HCT116 (cell line): ENCODE results near the gene ZNF519. TPM values are rescaled to one million over a fixed set of nuclear protein-coding genes. Genes with fewer than 3 reads are reported as not detected.

Experiments used
- ATAC-seq: fragments of 200-7000 bp; cut with Tn5 transposase; 2 replicates; pipeline ENCODE4 v1.9.1; 2020; ENCODE audit warnings: mild to moderate bottlenecking, moderate library complexity
- BruUV-seq: library from RNA; stranded (reverse); fragments of 400-500 nt; replicated peaks from 2 replicates; lab custom pipeline; 2021; lab: Mats Ljungman, UMichigan
- CTCF ChIA-PET: fragments of 300-600 bp; sonication (Branson Sonifier 250); formaldehyde crosslinking; loops from one replicate; lab custom pipeline; 2021; ENCODE audit warnings: antibody characterized with exemption; lab: Charles Lee
- POLR2A ChIA-PET: fragments of 300-600, 350-600 bp; sonication (Branson Sonifier 250); formaldehyde crosslinking; loops from one replicate; lab custom pipeline; 2021; ENCODE audit warnings: antibody characterized with exemption; lab: Charles Lee
- RAD21 ChIA-PET, 2 experiments: fragments of 300-600 bp; sonication (Branson Sonifier 250); formaldehyde crosslinking; loops; one replicate each; lab custom pipeline; 2023; ENCODE audit warnings: low total read pairs in 2 of 2; ENCODE audit not compliant: uncharacterized antibody in 2 of 2, unreplicated experiment in 2 of 2, low non-redundant PET in 1 of 2; lab: Charles Lee
- DNase-seq: peaks from one replicate; pipeline ENCODE4 v3.0.0-alpha.2; 2010; ENCODE audit warnings: low read depth, low spot score
- H2AFZ ChIP-seq: fragments of 200-600 bp; shearing (Covaris generic), sonication (generic); 2 replicates; pipeline ENCODE4 v1.6.1; 2017; ENCODE audit warnings: low read depth, mixed run types, mixed read lengths, antibody characterized with exemption, low read length; ENCODE audit not compliant: poor library complexity, severe bottlenecking
- H3K27ac ChIP-seq: 2 replicates; pipeline ENCODE4 v1.5.1; 2012; ENCODE audit warnings: low read depth, low read length
- H3K27me3 ChIP-seq: fragments of 200-600 bp; sonication (generic); 2 replicates; pipeline ENCODE4 v1.6.1; 2016; ENCODE audit warnings: mixed run types, low read length, mixed read lengths; ENCODE audit not compliant: insufficient read depth
- H3K36me3 ChIP-seq, 2 experiments: fragments of 200-500 bp in 1 of 2; fragments of 200-600 bp in 1 of 2; sonication (Bioruptor generic) in 1 of 2; sonication (generic) in 1 of 2; 2 replicates each; pipeline versions ENCODE4 v1.5.1 to v1.6.1; 2014 to 2016; ENCODE audit warnings: low read length in 2 of 2, inconsistent platforms in 1 of 2, mixed read lengths in 1 of 2, mixed run types in 1 of 2; ENCODE audit not compliant: insufficient read depth in 2 of 2, control insufficient read depth in 1 of 2
- H3K4me1 ChIP-seq, 2 experiments: fragments of 200-600 bp in 1 of 2; sonication (generic) in 1 of 2; 2 replicates each; pipeline versions ENCODE4 v1.5.1 to v1.6.1; 2012 to 2017; ENCODE audit warnings: low read length in 2 of 2, inconsistent platforms in 1 of 2, mild to moderate bottlenecking in 1 of 2, mixed read lengths in 1 of 2, mixed run types in 1 of 2, moderate library complexity in 1 of 2; ENCODE audit not compliant: insufficient read depth in 2 of 2, control insufficient read depth in 1 of 2
- H3K4me2 ChIP-seq: fragments of 200-600 bp; sonication (generic); 2 replicates; pipeline ENCODE4 v1.6.1; 2017; ENCODE audit warnings: mixed run types, low read length, mixed read lengths
- H3K4me3 ChIP-seq, 2 experiments: fragments of 200-600 bp in 1 of 2; sonication (generic) in 1 of 2; replicated peaks in 1 of 2; 2 replicates each; pipeline ENCODE4 v1.5.1; 2011 to 2016; ENCODE audit warnings: low read length in 2 of 2, control low read depth in 1 of 2, low read depth in 1 of 2, mild to moderate bottlenecking in 1 of 2, mixed read lengths in 1 of 2, mixed run types in 1 of 2
- H3K79me2 ChIP-seq: fragments of 200-600 bp; sonication (generic); 2 replicates; pipeline ENCODE4 v1.6.1; 2017; ENCODE audit warnings: mild to moderate bottlenecking, mixed run types, low read length, moderate library complexity, mixed read lengths; ENCODE audit not compliant: insufficient read depth
- H3K9ac ChIP-seq: fragments of 200-600 bp; sonication (generic); 2 replicates; pipeline ENCODE4 v1.6.1; 2016; ENCODE audit warnings: low read length, mixed read lengths
- H3K9me2 ChIP-seq: fragments of 200-600 bp; sonication (generic), shearing (Covaris generic); 2 replicates; pipeline ENCODE4 v1.6.1; 2017; ENCODE audit warnings: mixed run types, mild to moderate bottlenecking, moderate library complexity; ENCODE audit not compliant: insufficient read depth
- H3K9me3 ChIP-seq, 2 experiments: fragments of 200-500 bp in 1 of 2; fragments of 200-600 bp in 1 of 2; sonication (Bioruptor generic) in 1 of 2; sonication (generic) in 1 of 2; 2 replicates each; pipeline ENCODE4 v1.6.1; 2014 to 2017; ENCODE audit warnings: low read length in 2 of 2, mixed read lengths in 2 of 2, inconsistent platforms in 1 of 2, low read depth in 1 of 2, mild to moderate bottlenecking in 1 of 2, mixed run types in 1 of 2, moderate library complexity in 1 of 2; ENCODE audit not compliant: control insufficient read depth in 1 of 2, insufficient read depth in 1 of 2
- H4K20me1 ChIP-seq: fragments of 200-600 bp; sonication (generic), shearing (Covaris generic); 2 replicates; pipeline ENCODE4 v1.6.1; 2017; ENCODE audit warnings: mixed run types, mild to moderate bottlenecking, moderate library complexity; ENCODE audit not compliant: insufficient read depth
- SRF ChIP-seq: IDR thresholded peaks from 2 replicates; pipeline ENCODE4 v1.6.1; 2012; ENCODE audit warnings: low read depth
- intact Hi-C: fragments of 100-400 bp; cut with micrococcal nuclease; formaldehyde crosslinking; loops from 2 replicates; pipeline ENCODE4 v1.10.0; 2022
- total RNA-seq: library from RNA; stranded (reverse); gene quantifications from one replicate; pipeline ENCODE4 v1.2.1, GENCODE V29; 2021; ENCODE audit not compliant: unreplicated experiment
- TF ChIP-seq, protein P1 (sequence below): IDR thresholded peaks from 2 replicates; pipeline ENCODE4 v1.6.1; 2011; ENCODE audit warnings: mild to moderate bottlenecking, low read length, moderate library complexity; ENCODE audit not compliant: insufficient replicate concordance; ENCODE audit errors: extremely low read depth

The ZNF519 gene
- total RNA-seq, 1 experiment from 2014 or later = 6.5 TPM

DNA sequence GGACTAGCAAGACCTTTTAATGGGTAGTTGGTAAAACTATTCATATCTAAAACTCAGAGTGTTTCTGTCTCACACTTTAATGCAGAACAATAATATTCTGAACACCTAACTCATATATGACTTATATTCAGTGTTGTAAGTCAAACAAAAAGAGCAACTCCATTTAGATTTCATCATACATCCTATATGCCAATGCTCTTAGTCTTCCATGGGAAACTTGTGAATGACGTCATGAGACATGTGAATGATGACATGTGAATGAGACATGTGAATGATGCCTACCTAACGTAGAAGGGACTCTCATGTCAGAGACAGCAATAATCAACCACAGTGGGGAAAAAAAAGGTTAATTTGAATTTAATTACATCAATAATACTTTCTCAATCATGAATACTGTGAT, 28.0 kb downstream of the ZNF519 start:
- Histone ChIP-seq H3K79me2 (peaks cover 20% of the 10 kb centered on the region; the same call in 1 of the 2 replicates), H2AFZ (no peak overlapping the region), H3K36me3 (peaks cover 0 to 23% of the 10 kb centered on the region in 2 experiments; a peak in 1 of 4 replicates), H3K27me3 (no peaks in the 10 kb centered on the region), H3K9me3 (peaks cover 23 to 40% of the 10 kb centered on the region in 2 experiments; a peak in 2 of 4 replicates), H3K4me2 (no peak overlapping the region), H3K4me1 (peaks cover 0 to 18% of the 10 kb centered on the region in 2 experiments; a peak in 1 of 4 replicates), H3K9ac (no peak overlapping the region), H3K27ac (no peak overlapping the region), H4K20me1 (no peaks in the 10 kb centered on the region), H3K9me2 (no peaks in the 10 kb centered on the region), H3K4me3 (no peak overlapping the region)
- DNase-seq (no peak), ATAC-seq (no peak)
- no TSS peak for BruUV-seq
- ChIA-PET CTCF (no interaction called here), POLR2A (no interaction called here), RAD21 (no interaction called here)
- no peak for TF ChIP-seq SRF
- intact Hi-C loops = no loop called here

DNA sequence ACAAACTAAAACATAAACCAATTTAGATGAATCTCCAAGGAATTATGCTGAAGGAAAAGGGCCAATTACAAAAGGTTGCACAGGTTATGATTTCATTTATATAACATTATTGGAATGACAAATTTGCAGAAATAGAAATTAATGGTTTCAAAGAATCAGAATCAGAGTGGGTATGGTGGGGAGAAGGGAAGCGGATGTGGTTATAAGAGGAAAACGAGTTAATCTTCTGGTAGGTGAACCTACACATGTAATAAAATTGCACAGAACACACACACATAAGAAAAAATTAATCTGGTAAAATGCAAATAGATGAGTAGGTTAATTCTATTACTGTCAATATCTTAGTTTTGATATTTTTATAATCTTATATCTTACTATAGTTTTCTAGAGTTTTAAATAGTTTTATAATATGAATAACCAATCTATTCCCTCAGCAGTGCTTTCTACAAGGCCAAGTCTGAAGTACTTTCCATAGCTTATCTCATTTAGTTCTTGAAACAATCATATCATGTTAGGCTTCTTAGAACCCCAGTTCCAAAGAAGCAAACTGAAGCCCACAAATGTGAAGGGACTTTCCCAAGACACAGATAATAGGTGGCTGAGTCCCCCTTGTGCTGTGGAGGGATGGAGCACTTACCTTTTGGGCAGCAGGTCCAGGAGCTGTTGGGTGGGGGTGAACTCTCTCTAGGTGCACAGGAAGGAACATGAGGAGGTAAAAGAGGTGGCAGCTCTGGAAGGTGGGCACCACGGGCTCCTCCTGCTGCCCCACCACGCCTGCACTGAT, 31.5 kb downstream of the ZNF519 start:
- Histone ChIP-seq H3K9ac (no peak overlapping the region), H3K36me3 (peaks cover 0 to 8% of the 10 kb centered on the region in 2 experiments; a peak in 1 of 4 replicates), H3K4me3 (no peak overlapping the region)
- TF ChIP-seq, protein P1, sequence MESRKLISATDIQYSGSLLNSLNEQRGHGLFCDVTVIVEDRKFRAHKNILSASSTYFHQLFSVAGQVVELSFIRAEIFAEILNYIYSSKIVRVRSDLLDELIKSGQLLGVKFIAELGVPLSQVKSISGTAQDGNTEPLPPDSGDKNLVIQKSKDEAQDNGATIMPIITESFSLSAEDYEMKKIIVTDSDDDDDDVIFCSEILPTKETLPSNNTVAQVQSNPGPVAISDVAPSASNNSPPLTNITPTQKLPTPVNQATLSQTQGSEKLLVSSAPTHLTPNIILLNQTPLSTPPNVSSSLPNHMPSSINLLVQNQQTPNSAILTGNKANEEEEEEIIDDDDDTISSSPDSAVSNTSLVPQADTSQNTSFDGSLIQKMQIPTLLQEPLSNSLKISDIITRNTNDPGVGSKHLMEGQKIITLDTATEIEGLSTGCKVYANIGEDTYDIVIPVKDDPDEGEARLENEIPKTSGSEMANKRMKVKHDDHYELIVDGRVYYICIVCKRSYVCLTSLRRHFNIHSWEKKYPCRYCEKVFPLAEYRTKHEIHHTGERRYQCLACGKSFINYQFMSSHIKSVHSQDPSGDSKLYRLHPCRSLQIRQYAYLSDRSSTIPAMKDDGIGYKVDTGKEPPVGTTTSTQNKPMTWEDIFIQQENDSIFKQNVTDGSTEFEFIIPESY = no peak
- TF ChIP-seq, all 23 proteins: peak for 0
- BruUV-seq = no TSS peak
- ATAC-seq (no peak), DNase-seq (no peak)
- RAD21 ChIA-PET = no interaction called here
- Histone ChIP-seq H3K27ac (no peak overlapping the region), H3K4me2 (no peak overlapping the region), H3K79me2 (0 out of 2 replicates have a peak, but pooled peaks cover 2% of the 10 kb centered on the region), H4K20me1 (no peaks in the 10 kb centered on the region), H3K27me3 (no peaks in the 10 kb centered on the region), H2AFZ (no peak overlapping the region), H3K9me3 (peaks cover 19 to 21% of the 10 kb centered on the region in 2 experiments; a peak in 2 of 4 replicates), H3K4me1 (peaks cover 0 to 11% of the 10 kb centered on the region in 2 experiments; a peak in 1 of 4 replicates), H3K9me2 (no peaks in the 10 kb centered on the region)
- intact Hi-C loops = no loop called here
- POLR2A ChIA-PET = no interaction called here
- CTCF ChIA-PET = interaction anchor here (1.0 kb wide), 1 partner anchor 14 kb away, joined by 3 read pairs; no protein-coding TSS in a partner anchor
